BJ (cell line): Measurements from ENCODE around the gene TEX50. TPM values are rescaled to one million over a fixed set of nuclear protein-coding genes. Genes with fewer than 3 reads are reported as not detected.
"Not testable (repeated sequence)": the region's sequence is repeated elsewhere in the genome, so short reads cannot be mapped to it uniquely, and the experiment has no call there.

Experiments
- CTCF ChIA-PET: fragments of 350-600 bp; formaldehyde crosslinking; extraction: SDS; loops from one replicate; lab custom pipeline; 2021; ENCODE audit warnings: antibody characterized with exemption, inconsistent platforms; lab: Yijun Ruan, JAX
- POLR2A ChIA-PET: fragments of 300-600 bp; sonication (Branson Sonifier 250); formaldehyde crosslinking; extraction: SDS; loops from one replicate; lab custom pipeline; 2021; ENCODE audit warnings: antibody characterized with exemption; lab: Charles Lee
- DNase-seq: peaks from one replicate; pipeline ENCODE4 v3.0.0-alpha.2; 2011; ENCODE audit warnings: low read depth
- H3K27me3 ChIP-seq: 2 replicates; pipeline ENCODE4 v1.6.0; 2011; ENCODE audit warnings: low read length; ENCODE audit not compliant: control insufficient read depth, insufficient read depth
- H3K36me3 ChIP-seq: 2 replicates; pipeline ENCODE4 v1.5.1; 2011; ENCODE audit warnings: low read length; ENCODE audit not compliant: control insufficient read depth, insufficient read depth
- H3K4me3 ChIP-seq: 2 replicates; pipeline ENCODE4 v1.5.1; 2011; ENCODE audit warnings: low read depth, mild to moderate bottlenecking, control low read depth, low read length
- polyA plus RNA-seq: library from polyadenylated mRNA; depleted of rRNA; stranded (reverse); fragments of >200 nt; gene quantifications from 2 replicates; pipeline ENCODE4 v1.2.3, GENCODE V29; 2011
- TF ChIP-seq, protein P1 (sequence below): IDR thresholded peaks from 2 replicates; pipeline ENCODE4 v1.5.1; 2011; ENCODE audit warnings: low read depth, mild to moderate bottlenecking, control low read depth, inconsistent platforms, low read length, moderate library complexity; ENCODE audit not compliant: insufficient read depth

TEX50 gene
- polyA plus RNA-seq, 1 experiment = not detected

- Histone ChIP-seq H3K4me3 (no peak overlapping the region), H3K27me3 (no peaks in the 10 kb centered on the region), H3K36me3 (no peaks in the 10 kb centered on the region)
- ChIA-PET CTCF (no interaction called here), POLR2A (no interaction called here)
- TF ChIP-seq, protein P1, sequence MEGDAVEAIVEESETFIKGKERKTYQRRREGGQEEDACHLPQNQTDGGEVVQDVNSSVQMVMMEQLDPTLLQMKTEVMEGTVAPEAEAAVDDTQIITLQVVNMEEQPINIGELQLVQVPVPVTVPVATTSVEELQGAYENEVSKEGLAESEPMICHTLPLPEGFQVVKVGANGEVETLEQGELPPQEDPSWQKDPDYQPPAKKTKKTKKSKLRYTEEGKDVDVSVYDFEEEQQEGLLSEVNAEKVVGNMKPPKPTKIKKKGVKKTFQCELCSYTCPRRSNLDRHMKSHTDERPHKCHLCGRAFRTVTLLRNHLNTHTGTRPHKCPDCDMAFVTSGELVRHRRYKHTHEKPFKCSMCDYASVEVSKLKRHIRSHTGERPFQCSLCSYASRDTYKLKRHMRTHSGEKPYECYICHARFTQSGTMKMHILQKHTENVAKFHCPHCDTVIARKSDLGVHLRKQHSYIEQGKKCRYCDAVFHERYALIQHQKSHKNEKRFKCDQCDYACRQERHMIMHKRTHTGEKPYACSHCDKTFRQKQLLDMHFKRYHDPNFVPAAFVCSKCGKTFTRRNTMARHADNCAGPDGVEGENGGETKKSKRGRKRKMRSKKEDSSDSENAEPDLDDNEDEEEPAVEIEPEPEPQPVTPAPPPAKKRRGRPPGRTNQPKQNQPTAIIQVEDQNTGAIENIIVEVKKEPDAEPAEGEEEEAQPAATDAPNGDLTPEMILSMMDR = no peak
- no peak for DNase-seq
Measured at GRCh38 chr1:173628888-173629287, 6.2 kb upstream of the TEX50 start.

GRCh38 chr1:173637236-173638042 lies 2.3 kb downstream of the TEX50 start:
- POLR2A ChIA-PET, DNase-seq, H3K36me3 ChIP-seq, H3K4me3 ChIP-seq, H3K27me3 ChIP-seq, CTCF ChIA-PET: not testable (repeated sequence)

DNA sequence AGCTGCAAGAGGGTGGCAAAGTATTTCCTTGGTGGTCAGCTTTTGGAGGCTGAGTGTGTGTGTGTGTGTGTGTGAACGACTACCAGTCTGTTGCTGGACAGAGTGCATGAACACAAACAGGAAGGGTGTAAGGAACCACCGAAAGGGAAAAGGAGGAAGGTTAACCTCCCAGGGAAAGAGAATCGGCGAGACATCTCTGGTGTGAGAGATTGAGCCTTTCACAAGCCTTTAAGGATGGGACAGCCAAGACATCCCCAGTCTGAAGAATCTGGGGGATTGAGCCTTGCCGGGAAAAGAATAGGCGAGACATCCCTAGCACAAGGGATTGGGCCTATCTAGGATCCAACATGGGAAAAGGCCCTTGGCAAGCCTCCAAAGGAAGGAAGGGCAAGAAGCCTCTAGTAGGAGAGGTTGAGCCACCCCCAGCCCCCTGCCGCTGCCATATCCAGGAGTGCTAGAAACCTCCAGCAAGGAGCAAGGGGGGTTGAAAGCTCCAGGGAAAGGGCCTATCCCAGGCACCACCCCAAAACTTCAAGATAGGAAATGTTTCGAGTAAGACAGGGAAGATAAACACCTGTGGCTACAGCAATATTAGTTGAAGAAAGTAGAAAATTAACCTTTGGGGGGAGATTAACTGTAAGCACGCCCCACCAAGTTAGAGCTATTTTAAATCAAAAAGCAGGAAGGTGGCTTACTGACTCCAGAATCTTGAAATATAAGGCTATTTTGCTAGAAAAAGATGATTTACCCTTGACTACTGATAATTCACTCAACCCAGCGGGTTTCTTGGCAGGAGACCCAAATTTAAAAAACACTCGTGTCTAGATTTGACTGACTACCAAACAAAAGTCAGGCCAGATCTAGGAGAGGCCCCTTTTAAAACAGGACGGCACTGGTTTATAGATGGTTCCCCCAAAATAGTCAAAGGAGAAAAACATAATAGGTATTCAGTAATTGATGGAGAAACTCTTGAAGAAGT lies 3.2 kb downstream of the TEX50 start:
- POLR2A ChIA-PET = no interaction called here
- no peak for DNase-seq
- H3K36me3 ChIP-seq = no peaks in the 10 kb centered on the region
- no peak overlapping the region for H3K4me3 ChIP-seq
- CTCF ChIA-PET = no interaction called here
- no peaks in the 10 kb centered on the region for H3K27me3 ChIP-seq
- TF ChIP-seq, protein P1 = no peak

GRCh38 chr1:173639102-173639501 lies 4.0 kb downstream of the TEX50 start:
- no peak for DNase-seq
- no peak overlapping the region for H3K4me3 ChIP-seq
- CTCF ChIA-PET = no interaction called here
- TF ChIP-seq, protein P1 = no peak
- H3K36me3 ChIP-seq = no peaks in the 10 kb centered on the region
- POLR2A ChIA-PET = no interaction called here
- no peaks in the 10 kb centered on the region for H3K27me3 ChIP-seq

GRCh38 chr1:173642450-173643139 lies 7.5 kb downstream of the TEX50 start:
- H3K36me3 ChIP-seq, POLR2A ChIA-PET, DNase-seq, H3K27me3 ChIP-seq, H3K4me3 ChIP-seq, CTCF ChIA-PET: not testable (repeated sequence)

DNA sequence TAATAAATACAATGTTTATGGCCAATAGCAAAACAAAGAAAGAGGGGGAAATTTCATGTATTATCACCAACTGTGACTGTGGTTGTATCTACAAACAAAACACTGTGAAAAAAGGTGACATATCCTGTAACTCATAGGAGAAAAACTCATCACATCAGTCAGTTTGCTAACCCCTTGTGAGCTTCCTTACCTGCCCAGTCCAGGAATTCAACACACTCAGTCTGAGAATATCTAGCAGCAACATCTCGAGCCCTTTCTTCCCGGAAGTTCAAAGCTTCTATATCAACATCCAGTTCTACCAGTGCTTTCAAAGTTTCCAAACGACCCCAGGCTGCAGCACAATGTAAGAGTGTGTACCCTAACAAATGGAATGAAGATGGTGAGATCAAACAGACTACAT lies 11.5 kb downstream of the TEX50 start:
- DNase-seq = no peak
- ChIA-PET POLR2A (no interaction called here), CTCF (interaction anchor here (0.8 to 1.8 kb wide), 2 partner anchors 11 to 12 kb away, joined by 3 to 5 read pairs; partner anchors contain the start of gene TEX50)
- no peaks in the 10 kb centered on the region for H3K27me3 ChIP-seq
- no peaks in the 10 kb centered on the region for H3K36me3 ChIP-seq
- H3K4me3 ChIP-seq = no peak overlapping the region
- TF ChIP-seq, protein P1 = no peak
